Measurements from ENCODE around the gene RBP7. TPM values are rescaled to one million over a fixed set of nuclear protein-coding genes. Genes with fewer than 3 reads are reported as not detected.

Gene RBP7
- total and polyA plus RNA-seq, 4 donors: 1.2 to 11.8 (median 4.8) TPM

DNA sequence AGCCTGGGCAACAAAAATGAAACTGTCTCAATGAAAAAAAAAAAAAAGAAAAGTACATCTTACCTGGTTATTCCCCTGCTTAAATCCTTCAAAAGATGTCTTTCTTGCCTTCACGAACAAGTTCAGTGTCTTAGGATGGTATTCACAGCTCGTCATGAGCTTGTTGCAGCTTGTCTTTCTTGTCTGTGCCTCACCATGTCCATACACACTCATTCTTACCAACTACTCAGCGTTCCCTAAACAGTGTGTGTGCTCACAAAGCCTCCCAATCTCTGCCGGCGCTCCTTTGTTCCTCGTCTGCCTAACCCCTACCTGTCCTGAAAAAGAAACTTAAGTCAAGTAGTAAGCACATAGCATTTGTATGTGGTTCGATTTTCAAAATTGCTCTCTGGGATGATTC lies 66.8 kb downstream of the RBP7 start:
- H3K4me1 ChIP-seq (ENCODE audit: control insufficient read depth in 4 of 4, insufficient read depth in 4 of 4, low read length in 3 of 4): peaks cover 2 to 16% (median 8%) of the 10 kb centered on the region in 4 donors

More for the DNA sequence above, 66.8 kb downstream of the RBP7 start:
- Histone ChIP-seq H3K9me3 (ENCODE audit: control insufficient read depth in 4 of 4, low read length in 3 of 4) (no peaks in the 10 kb centered on the region), H3K4me3 (ENCODE audit: low read depth in 1 of 3, low read length in 3 of 3) (no peak overlapping the region), H3K9ac (ENCODE audit: low read depth in 1 of 2, low read length in 2 of 2) (no peak overlapping the region), H3K27ac (ENCODE audit: low read depth in 1 of 2, low read length in 2 of 2) (no peak overlapping the region), H3K36me3 (ENCODE audit: control insufficient read depth in 4 of 4, insufficient read depth in 3 of 4, low read depth in 1 of 4, low read length in 3 of 4) (peaks cover 0 to 5% (median 0%) of the 10 kb centered on the region in 4 donors), H3K27me3 (ENCODE audit: control insufficient read depth in 4 of 4, insufficient read depth in 4 of 4, low read length in 3 of 4) (no peaks in the 10 kb centered on the region)
- 93% methylated on average over 7 of the region's 7 CpGs for WGBS
- no peak for DNase-seq (ENCODE audit: low spot score)
- TF ChIP-seq RAD21 (IDR thresholded peaks at IDR 0.05): no peak
- TF ChIP-seq JUND (IDR thresholded peaks at IDR 0.05): no peak
- no peak for TF ChIP-seq EGR1 (IDR thresholded peaks at IDR 0.05; ENCODE audit: low read depth in 2 of 2)
- TF ChIP-seq, protein P1, sequence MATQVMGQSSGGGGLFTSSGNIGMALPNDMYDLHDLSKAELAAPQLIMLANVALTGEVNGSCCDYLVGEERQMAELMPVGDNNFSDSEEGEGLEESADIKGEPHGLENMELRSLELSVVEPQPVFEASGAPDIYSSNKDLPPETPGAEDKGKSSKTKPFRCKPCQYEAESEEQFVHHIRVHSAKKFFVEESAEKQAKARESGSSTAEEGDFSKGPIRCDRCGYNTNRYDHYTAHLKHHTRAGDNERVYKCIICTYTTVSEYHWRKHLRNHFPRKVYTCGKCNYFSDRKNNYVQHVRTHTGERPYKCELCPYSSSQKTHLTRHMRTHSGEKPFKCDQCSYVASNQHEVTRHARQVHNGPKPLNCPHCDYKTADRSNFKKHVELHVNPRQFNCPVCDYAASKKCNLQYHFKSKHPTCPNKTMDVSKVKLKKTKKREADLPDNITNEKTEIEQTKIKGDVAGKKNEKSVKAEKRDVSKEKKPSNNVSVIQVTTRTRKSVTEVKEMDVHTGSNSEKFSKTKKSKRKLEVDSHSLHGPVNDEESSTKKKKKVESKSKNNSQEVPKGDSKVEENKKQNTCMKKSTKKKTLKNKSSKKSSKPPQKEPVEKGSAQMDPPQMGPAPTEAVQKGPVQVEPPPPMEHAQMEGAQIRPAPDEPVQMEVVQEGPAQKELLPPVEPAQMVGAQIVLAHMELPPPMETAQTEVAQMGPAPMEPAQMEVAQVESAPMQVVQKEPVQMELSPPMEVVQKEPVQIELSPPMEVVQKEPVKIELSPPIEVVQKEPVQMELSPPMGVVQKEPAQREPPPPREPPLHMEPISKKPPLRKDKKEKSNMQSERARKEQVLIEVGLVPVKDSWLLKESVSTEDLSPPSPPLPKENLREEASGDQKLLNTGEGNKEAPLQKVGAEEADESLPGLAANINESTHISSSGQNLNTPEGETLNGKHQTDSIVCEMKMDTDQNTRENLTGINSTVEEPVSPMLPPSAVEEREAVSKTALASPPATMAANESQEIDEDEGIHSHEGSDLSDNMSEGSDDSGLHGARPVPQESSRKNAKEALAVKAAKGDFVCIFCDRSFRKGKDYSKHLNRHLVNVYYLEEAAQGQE (IDR thresholded peaks at IDR 0.05): no peak
- no peak for TF ChIP-seq TAF1 (conservative IDR thresholded peaks at IDR 0.05)
- TF ChIP-seq SP1 (IDR thresholded peaks at IDR 0.05): no peak
- TF ChIP-seq NR2F2 (IDR thresholded peaks at IDR 0.05): no peak
- TF ChIP-seq, protein P2, sequence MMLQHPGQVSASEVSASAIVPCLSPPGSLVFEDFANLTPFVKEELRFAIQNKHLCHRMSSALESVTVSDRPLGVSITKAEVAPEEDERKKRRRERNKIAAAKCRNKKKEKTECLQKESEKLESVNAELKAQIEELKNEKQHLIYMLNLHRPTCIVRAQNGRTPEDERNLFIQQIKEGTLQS (IDR thresholded peaks at IDR 0.05): no peak
- no peak for TF ChIP-seq GABPA (IDR thresholded peaks at IDR 0.05 in 1 of 2, conservative IDR thresholded peaks at IDR 0.05 in 1 of 2)
- no peak for TF ChIP-seq RXRA (IDR thresholded peaks at IDR 0.05)
- TF ChIP-seq, protein P3, sequence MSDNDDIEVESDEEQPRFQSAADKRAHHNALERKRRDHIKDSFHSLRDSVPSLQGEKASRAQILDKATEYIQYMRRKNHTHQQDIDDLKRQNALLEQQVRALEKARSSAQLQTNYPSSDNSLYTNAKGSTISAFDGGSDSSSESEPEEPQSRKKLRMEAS (IDR thresholded peaks at IDR 0.05): no peak
- TF ChIP-seq, protein P4, sequence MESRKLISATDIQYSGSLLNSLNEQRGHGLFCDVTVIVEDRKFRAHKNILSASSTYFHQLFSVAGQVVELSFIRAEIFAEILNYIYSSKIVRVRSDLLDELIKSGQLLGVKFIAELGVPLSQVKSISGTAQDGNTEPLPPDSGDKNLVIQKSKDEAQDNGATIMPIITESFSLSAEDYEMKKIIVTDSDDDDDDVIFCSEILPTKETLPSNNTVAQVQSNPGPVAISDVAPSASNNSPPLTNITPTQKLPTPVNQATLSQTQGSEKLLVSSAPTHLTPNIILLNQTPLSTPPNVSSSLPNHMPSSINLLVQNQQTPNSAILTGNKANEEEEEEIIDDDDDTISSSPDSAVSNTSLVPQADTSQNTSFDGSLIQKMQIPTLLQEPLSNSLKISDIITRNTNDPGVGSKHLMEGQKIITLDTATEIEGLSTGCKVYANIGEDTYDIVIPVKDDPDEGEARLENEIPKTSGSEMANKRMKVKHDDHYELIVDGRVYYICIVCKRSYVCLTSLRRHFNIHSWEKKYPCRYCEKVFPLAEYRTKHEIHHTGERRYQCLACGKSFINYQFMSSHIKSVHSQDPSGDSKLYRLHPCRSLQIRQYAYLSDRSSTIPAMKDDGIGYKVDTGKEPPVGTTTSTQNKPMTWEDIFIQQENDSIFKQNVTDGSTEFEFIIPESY (IDR thresholded peaks at IDR 0.05): no peak
- TF ChIP-seq HNF4G (IDR thresholded peaks at IDR 0.05): no peak
- TF ChIP-seq, protein P5, sequence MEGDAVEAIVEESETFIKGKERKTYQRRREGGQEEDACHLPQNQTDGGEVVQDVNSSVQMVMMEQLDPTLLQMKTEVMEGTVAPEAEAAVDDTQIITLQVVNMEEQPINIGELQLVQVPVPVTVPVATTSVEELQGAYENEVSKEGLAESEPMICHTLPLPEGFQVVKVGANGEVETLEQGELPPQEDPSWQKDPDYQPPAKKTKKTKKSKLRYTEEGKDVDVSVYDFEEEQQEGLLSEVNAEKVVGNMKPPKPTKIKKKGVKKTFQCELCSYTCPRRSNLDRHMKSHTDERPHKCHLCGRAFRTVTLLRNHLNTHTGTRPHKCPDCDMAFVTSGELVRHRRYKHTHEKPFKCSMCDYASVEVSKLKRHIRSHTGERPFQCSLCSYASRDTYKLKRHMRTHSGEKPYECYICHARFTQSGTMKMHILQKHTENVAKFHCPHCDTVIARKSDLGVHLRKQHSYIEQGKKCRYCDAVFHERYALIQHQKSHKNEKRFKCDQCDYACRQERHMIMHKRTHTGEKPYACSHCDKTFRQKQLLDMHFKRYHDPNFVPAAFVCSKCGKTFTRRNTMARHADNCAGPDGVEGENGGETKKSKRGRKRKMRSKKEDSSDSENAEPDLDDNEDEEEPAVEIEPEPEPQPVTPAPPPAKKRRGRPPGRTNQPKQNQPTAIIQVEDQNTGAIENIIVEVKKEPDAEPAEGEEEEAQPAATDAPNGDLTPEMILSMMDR (IDR thresholded peaks at IDR 0.05; ENCODE audit: low read depth, low read length, missing input control): no peak
- TF ChIP-seq HNF4A (conservative IDR thresholded peaks at IDR 0.05): no peak
- no peak for TF ChIP-seq FOXA2 (IDR thresholded peaks at IDR 0.05)
- no peak for TF ChIP-seq YY1 (IDR thresholded peaks at IDR 0.05)
- no peak for TF ChIP-seq FOXA1 (IDR thresholded peaks at IDR 0.05)

Data from liver (tissue), 9 donors.